BE2C (cell line): ENCODE measurements around the gene SIX3.

Experiments used
- DNase-seq: peaks from one replicate; pipeline ENCODE4 v3.0.0-alpha.2; 2020
- H3K27me3 ChIP-seq: fragments of 250-450 bp; sonication (Bioruptor Pico); 2 replicates; pipeline ENCODE4 v1.5.1; 2020; ENCODE audit warnings: mild to moderate bottlenecking
- H3K36me3 ChIP-seq: fragments of 250-450 bp; sonication (Bioruptor Pico); 2 replicates; pipeline ENCODE4 v1.5.1; 2020; ENCODE audit warnings: mild to moderate bottlenecking
- H3K4me1 ChIP-seq: fragments of 250-450 bp; sonication (Bioruptor Pico); 2 replicates; pipeline ENCODE4 v1.5.1; 2020
- H3K4me3 ChIP-seq: 2 replicates; pipeline ENCODE4 v1.5.1; 2011; ENCODE audit warnings: low read depth, low read length
- H3K9me3 ChIP-seq: fragments of 250-450 bp; sonication (Bioruptor Pico); 2 replicates; pipeline ENCODE4 v1.5.1; 2020
- CTCF ChIP-seq: IDR thresholded peaks from 2 replicates; pipeline ENCODE4 v1.5.1; 2012; ENCODE audit warnings: mild to moderate bottlenecking, low read depth, low read length

Gene SIX3

GRCh38 chr2:44940049-44940494 is 1.4 kb upstream of the SIX3 start:
- Histone ChIP-seq H3K4me1 (peaks cover 4% of the 10 kb centered on the region), H3K36me3 (no peaks in the 10 kb centered on the region; the same call in 1 of the 2 replicates), H3K9me3 (no peaks in the 10 kb centered on the region), H3K4me3 (no peak overlapping the region), H3K27me3 (peaks cover 9% of the 10 kb centered on the region)
- no peak for DNase-seq
- no peak for TF ChIP-seq CTCF

GRCh38 chr2:44940732-44941464 is 604 bp upstream of the SIX3 start:
- peak overlapping the region; percentile 98 for H3K4me3 ChIP-seq
- H3K4me1 ChIP-seq, result peaks cover 7% of the 10 kb centered on the region
- DNase-seq, result no peak
- peaks cover 3% of the 10 kb centered on the region for H3K36me3 ChIP-seq
- H3K9me3 ChIP-seq, result no peaks in the 10 kb centered on the region
- TF ChIP-seq CTCF, result no peak
- H3K27me3 ChIP-seq, result peaks cover 3% of the 10 kb centered on the region; the same call in 1 of the 2 replicates

GRCh38 chr2:44942304-44943030 is 965 bp downstream of the SIX3 start:
- peak overlapping the region; percentile 98 for H3K4me3 ChIP-seq
- H3K27me3 ChIP-seq, result no peaks in the 10 kb centered on the region

GRCh38 chr2:44943031-44943692 is 1.7 kb downstream of the SIX3 start:
- Histone ChIP-seq H3K4me1 (peaks cover 8% of the 10 kb centered on the region), H3K4me3 (peak overlapping the region; percentile 98), H3K36me3 (peaks cover 25% of the 10 kb centered on the region), H3K9me3 (no peaks in the 10 kb centered on the region), H3K27me3 (no peaks in the 10 kb centered on the region)
- TF ChIP-seq CTCF, result no peak
- DNase-seq, result peak; percentile 34

More at GRCh38 chr2:44942304-44943030, 965 bp downstream of the SIX3 start:
- Histone ChIP-seq H3K36me3 (peaks cover 18% of the 10 kb centered on the region), H3K4me1 (peaks cover 8% of the 10 kb centered on the region), H3K9me3 (no peaks in the 10 kb centered on the region)
- TF ChIP-seq CTCF, result no peak
- DNase-seq, result peak; percentile 60

DNA sequence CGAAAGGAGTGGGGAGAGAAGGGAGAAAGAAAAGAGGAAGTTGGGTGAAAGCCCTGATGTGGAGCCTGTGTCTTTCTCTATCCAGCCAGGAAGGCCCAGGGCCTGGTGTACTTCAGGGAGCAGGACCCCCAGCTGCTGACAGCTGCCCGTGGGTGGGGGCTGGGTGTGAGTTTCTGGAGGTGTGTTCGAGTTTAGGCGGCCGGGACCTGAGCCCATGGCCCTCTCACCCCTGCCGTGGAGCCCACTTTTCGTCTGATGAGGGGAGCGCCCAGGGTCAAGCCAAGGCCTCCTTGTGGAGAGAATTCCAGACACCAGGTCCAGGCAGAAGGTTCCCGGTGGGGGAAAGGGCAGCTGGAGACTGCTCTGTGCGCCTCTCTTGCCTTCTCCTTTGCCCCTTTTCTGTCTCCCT is 2.2 kb downstream of the SIX3 start:
- Histone ChIP-seq H3K4me3 (peak overlapping the region; percentile 98), H3K9me3 (no peaks in the 10 kb centered on the region), H3K4me1 (peaks cover 8% of the 10 kb centered on the region), H3K36me3 (peaks cover 26% of the 10 kb centered on the region), H3K27me3 (no peaks in the 10 kb centered on the region)
- DNase-seq, result peak; percentile 51
- peak; percentile 38 for TF ChIP-seq CTCF
